GM19452 (cell line): ENCODE results near the gene ACSF3.

Experiments
- ATAC-seq: cut with Tn5 transposase; IDR thresholded peaks from one replicate; pipeline ENCODE4 v1.9.1; 2021; ENCODE audit not compliant: unreplicated experiment

Gene ACSF3

GRCh38 chr16:89094252-89094879 lies 714 bp downstream of the ACSF3 start:
- ATAC-seq, result no peak

- ATAC-seq, result no peak
These were observed 1.2 kb downstream of the ACSF3 start for GRCh38 chr16:89094880-89095258.

DNA sequence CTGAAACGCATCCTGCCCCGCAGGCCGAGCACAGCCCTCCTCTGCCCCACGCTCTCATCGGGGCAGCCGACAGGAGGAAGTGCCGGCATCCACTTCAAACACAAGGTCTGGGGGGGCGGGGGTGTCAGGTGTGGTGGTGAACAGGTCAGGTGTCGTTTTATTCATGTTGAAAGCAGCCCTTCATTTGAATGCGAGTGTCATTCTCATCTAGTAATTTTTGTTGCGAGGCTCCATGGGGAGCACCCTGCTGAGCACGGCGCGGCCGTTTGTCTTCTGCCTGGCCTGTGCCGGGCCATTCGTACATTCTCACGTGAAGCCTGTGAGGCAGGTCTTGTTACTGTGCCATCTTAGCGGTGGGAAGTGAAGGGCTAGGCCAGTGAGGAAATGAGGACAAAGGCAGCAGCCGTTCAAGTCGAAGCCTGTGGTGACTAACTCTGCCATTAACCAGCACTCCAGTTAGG lies 1.9 kb downstream of the ACSF3 start:
- ATAC-seq, result no peak

- no peak for ATAC-seq
These were observed 2.5 kb downstream of the ACSF3 start for GRCh38 chr16:89096042-89096717.

GRCh38 chr16:89096768-89097391 lies 3.2 kb downstream of the ACSF3 start:
- ATAC-seq, result no peak

- ATAC-seq, result no peak
These were observed 3.7 kb downstream of the ACSF3 start for GRCh38 chr16:89097392-89097772.

DNA sequence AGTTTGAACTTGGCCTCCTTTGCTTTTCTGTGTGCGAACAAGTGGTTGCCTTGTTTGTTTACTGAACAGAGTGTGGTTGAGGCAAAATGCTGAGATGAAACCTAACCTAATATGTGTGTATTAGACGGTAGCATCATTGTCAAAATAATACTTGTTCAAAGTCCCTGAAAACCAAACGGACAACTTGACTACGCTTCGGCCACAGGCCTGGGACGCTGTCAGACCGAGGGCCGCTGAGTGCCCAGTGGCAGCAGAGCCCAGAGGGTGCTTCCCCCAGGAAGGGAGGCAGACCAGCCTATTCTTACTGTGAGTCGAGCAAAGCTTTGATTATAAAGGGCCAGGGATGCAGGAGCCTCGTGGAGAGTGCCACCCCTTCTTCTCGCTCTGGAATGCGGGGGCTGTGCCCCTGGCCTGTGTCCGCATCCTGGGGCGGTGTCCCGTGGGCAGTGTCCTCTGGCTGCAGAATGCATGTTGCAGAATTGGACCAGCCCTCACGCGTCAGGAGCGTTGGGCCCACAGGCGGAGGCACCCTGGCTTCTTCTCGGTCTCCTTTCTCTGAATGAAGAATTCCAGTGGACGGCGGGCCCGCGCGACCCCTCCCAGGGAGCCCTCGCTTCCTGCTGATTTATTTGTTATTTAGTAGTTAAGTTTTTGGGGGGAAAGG lies 5.2 kb downstream of the ACSF3 start:
- no peak for ATAC-seq

GRCh38 chr16:89099905-89100304 lies 6.3 kb downstream of the ACSF3 start:
- ATAC-seq, result no peak

DNA sequence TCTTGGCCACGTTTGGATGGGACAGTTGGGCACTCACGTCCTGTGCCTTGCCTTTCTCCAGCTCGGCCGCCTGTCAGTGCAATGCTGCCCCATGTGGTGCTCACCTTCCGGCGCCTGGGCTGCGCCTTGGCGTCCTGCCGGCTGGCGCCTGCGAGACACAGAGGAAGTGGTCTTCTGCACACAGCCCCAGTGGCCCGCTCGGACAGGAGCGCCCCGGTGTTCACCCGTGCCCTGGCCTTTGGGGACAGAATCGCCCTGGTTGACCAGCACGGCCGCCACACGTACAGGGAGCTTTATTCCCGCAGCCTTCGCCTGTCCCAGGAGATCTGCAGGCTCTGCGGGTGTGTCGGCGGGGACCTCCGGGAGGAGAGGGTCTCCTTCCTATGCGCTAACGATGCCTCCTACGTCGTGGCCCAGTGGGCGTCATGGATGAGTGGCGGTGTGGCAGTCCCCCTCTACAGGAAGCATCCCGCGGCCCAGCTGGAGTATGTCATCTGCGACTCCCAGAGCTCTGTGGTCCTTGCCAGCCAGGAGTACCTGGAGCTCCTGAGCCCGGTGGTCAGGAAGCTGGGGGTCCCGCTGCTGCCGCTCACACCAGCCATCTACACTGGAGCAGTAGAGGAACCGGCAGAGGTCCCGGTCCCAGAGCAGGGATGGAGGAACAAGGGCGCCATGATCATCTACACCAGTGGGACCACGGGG lies 7.1 kb downstream of the ACSF3 start:
- no peak for ATAC-seq

GRCh38 chr16:89101303-89102040 lies 7.8 kb downstream of the ACSF3 start:
- ATAC-seq, result no peak

DNA sequence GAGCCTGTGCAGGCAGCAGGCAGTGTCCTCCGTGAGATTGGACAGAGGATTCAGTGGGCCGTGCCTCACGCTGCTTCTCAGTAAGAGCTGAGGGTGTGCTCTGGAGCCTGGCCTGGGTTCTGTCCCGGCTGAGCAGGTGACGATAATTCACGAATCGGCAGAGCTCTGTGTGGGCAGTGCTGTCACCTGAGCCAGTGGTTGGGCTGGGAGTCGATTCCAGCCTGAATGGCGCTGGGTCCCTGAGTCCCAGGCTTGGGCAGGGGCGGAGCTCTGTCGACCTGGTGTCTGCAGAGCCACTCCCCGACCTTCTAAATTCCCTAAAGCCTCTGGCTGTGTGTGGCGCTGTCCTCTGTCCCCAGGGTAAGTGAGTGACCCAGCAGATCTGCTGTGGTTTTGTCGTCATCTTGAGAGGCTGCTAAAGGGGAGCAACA lies 8.4 kb downstream of the ACSF3 start:
- no peak for ATAC-seq

DNA sequence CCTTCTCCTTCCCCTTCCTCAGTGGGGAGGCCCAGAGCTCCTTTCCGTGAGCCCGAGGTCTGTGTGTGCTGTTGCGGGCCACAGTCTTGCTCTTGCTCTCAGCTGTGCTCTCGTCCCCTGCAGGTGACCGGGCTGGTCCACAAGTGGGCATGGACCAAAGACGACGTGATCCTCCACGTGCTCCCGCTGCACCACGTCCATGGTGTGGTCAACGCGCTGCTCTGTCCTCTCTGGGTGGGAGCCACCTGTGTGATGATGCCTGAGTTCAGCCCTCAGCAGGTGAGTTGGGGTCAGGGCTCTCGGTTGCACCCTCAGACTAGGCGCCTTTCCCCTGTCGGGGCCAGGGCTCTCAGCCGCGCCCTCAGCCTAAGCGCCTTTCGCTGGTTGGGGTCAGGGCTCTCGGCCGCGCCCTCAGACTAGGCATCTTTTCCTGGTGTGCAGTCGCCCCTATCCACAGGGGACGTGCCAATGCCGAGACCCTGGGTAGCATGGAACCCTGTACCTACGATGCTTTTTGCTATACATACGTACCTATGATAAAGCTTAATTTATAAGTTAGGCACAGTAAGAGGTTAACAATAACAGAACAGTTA lies 8.9 kb downstream of the ACSF3 start:
- no peak for ATAC-seq

GRCh38 chr16:89103156-89103555 lies 9.5 kb downstream of the ACSF3 start:
- no peak for ATAC-seq

- no peak for ATAC-seq
These were observed 10.1 kb downstream of the ACSF3 start for GRCh38 chr16:89103781-89104180.

DNA sequence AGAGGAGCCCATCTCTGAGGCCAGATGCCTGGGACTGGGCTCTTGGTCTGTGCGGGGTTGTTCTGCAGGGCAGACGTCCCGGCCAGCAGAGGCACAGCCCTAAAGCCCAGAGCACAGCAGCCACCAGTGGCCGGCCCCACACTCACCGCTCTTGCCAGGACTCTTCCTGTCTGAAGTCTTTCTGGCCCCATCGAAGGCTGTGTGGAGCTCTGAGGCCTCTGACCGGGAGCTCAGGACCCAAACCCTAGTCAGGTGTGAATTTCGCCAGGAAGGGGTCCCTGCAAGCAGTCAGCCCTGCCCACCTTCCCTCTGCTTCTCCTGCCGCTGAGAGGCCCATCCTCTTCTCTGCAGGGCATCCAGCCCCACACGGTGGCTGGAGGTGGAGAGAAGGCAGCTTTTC lies 10.7 kb downstream of the ACSF3 start:
- no peak for ATAC-seq

- no peak for ATAC-seq
These were observed 11.4 kb downstream of the ACSF3 start for GRCh38 chr16:89104930-89105571.

GRCh38 chr16:89105599-89106151 lies 12.0 kb downstream of the ACSF3 start:
- no peak for ATAC-seq

DNA sequence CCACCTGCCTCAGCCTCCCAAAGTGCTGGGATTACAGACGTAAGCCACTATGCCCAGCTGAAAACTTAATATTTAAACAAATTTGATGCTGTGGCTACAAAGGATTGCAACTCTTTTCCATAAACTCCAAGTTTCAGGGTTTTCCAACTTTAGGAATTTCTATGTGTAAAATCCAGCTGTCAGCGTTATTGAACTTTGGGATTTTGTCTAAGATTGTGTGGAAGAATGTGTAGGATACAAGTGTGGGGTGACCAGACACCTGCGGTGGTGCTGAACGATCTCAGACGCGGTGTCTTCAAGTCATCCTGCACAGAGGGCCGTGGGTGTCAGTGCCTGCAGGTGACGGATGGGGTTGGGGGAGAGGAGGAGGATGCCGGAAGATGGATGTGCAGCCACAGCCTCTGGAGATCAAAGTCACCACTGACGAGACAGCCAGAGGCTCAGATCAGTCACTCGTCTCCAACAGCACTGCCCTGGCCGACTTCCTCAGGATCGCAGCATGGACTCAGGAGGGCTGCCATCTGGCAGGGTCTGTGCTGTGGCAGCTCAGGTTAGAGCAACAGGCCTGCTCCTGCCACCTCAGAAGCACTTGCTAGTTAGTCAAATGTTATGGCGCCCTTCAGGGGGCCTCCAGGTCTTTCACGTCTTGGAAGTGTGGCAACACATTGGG lies 13.0 kb downstream of the ACSF3 start:
- ATAC-seq, result no peak

DNA sequence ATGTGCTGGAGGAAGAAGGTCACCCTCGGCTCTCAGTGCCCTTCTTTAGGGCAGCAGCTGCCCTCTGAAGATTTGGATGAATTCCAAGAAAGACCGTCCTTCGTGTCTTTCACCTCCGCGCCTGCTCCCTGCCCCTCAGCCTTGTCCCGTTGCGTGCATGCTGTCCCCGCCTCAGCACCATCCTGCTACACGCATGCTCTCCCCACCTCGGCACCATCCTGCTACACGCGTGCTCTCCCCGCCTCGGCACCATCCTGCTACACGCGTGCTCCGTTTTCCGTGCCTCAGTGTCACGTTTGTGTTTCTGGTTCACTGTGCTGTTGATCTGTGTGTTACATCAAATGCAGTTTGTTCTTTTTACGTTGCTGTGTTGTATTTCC lies 13.5 kb downstream of the ACSF3 start:
- ATAC-seq, result no peak
